ENCODE results near the gene BCL11A.

DNA sequence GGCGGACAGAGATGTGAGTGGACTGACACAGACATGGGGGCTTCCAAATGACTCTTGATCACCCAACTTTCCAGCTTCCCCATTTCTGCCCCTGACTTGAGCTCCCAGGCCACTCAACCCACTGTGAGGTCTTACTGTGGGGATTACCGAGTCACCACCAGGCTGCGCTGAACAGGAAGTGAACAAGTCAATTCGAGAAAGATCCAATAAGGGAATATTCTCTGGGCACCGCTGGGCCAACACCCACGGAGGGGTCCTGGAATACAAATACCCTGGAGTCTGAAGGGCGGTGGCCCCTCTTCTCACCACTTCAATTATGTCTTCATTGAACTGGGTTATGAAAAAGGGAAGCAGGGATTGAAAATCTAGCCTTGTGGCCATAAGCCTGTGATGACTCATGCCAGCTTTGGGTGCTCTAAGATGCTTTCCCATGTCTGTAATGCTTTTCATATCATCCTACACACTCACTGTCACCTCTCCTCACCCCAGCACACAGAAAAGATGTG, 37.7 kb downstream of the BCL11A start:
- TF ChIP-seq EZH2 (IDR thresholded peaks at IDR 0.05) (no peak), POLR2AphosphoS5 (IDR thresholded peaks at IDR 0.05; ENCODE audit: borderline replicate concordance, low read depth, low read length) (no peak), FOXP2 (optimal IDR thresholded peaks at IDR 0.05; ENCODE audit: control extremely low read depth, extremely low read length, insufficient read depth) (no peak)

Measured in SK-N-MC (cell line).